H7 (cell line): ENCODE data around the gene RPL18A. TPM values are rescaled to one million over a fixed set of nuclear protein-coding genes. Genes with fewer than 3 reads are reported as not detected.

Experiments
- DNase-seq: peaks from one replicate; pipeline ENCODE4 v3.0.0; 2012
- H3K27me3 ChIP-seq: 2 replicates; pipeline ENCODE4 v1.6.0; 2011; ENCODE audit warnings: mild to moderate bottlenecking, low read length; ENCODE audit not compliant: control insufficient read depth, insufficient read depth
- H3K36me3 ChIP-seq: replicated peaks from 2 replicates; pipeline ENCODE4 v1.5.1; 2011; ENCODE audit warnings: low read length; ENCODE audit not compliant: control insufficient read depth, insufficient read depth
- H3K4me3 ChIP-seq: 2 replicates; pipeline ENCODE4 v1.5.1; 2011; ENCODE audit warnings: low read depth, mild to moderate bottlenecking, control low read depth, low read length, moderate library complexity; ENCODE audit not compliant: insufficient read depth
- total RNA-seq: library from RNA; depleted of rRNA; stranded (reverse); fragments of >200 nt; shearing (Covaris generic); gene quantifications from 2 replicates; pipeline ENCODE4 v1.2.3, GENCODE V29; 2014

The RPL18A gene
- total RNA-seq, 1 experiment from 2014 or later = 2,178 TPM

GRCh38 chr19:17848595-17849292, 11.0 kb upstream of the RPL18A start:
- peaks cover 5% of the 10 kb centered on the region for H3K27me3 ChIP-seq
- no peak for DNase-seq
- no peak overlapping the region for H3K4me3 ChIP-seq
- no peaks in the 10 kb centered on the region for H3K36me3 ChIP-seq

DNA sequence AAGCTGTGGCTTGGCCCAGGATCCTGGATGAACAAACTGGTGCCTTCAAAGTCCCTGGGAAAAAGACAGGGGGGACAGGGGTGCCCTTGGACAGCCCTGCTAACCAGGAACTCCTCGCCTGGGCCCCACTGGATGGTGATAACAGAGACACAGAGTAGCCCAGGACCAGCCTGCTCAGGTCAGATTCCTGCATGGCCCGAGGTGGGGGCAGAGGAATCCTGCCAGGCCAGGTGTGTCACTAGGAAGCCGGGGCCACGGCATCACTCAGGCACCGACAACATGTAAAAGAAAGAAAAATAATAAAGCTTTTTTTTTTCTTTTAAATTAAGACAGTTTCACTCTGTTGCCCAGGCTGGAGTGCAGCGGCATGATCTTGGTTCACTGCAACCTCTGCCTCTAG, 5.6 kb upstream of the RPL18A start:
- no peak overlapping the region for H3K4me3 ChIP-seq
- DNase-seq = no peak
- H3K36me3 ChIP-seq = no peaks in the 10 kb centered on the region
- H3K27me3 ChIP-seq = no peaks in the 10 kb centered on the region

DNA sequence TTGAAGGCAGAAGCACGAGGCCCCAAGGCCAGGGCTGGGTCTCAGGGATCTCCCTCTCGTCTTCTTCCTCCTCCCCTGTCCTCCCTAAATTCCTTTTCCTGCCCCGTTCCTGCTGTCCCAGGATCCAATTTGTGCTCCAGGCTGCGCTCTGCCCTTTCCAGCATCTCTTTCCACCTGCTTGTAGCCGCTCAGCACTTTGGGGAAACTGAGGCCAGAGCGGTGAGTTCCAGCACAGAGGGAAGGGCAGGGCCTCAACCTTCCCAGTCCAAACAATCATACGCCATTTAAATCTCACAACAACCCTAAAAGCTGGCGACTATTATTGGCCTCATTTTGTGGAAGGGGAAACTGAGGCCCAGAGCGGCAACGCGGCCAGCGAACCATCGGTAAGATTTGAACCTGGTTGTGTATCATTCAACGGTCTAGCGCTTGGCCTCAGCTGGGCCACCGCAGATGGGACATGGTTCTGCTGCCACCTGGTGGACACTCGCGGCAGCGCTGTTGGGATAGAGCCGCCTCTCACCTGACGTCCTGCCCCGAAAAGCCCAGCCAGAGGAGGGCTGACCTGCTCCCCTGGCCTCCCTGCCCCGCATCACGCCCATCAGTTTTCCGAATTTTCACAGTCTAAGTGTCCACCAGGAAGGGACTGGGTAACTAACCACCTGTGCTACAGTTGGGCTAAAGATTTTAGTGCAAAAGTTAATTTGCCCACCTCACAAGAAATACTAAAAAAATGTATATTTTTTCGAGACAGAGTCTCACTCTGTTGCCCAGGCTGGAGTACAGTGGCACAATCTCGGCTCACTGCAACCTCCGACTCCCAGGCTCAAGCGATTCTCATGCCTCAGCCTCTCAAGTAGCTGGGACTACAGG, 4.2 kb upstream of the RPL18A start:
- no peaks in the 10 kb centered on the region for H3K36me3 ChIP-seq
- no peaks in the 10 kb centered on the region for H3K27me3 ChIP-seq
- no peak overlapping the region for H3K4me3 ChIP-seq
- DNase-seq = peak; percentile 94

DNA sequence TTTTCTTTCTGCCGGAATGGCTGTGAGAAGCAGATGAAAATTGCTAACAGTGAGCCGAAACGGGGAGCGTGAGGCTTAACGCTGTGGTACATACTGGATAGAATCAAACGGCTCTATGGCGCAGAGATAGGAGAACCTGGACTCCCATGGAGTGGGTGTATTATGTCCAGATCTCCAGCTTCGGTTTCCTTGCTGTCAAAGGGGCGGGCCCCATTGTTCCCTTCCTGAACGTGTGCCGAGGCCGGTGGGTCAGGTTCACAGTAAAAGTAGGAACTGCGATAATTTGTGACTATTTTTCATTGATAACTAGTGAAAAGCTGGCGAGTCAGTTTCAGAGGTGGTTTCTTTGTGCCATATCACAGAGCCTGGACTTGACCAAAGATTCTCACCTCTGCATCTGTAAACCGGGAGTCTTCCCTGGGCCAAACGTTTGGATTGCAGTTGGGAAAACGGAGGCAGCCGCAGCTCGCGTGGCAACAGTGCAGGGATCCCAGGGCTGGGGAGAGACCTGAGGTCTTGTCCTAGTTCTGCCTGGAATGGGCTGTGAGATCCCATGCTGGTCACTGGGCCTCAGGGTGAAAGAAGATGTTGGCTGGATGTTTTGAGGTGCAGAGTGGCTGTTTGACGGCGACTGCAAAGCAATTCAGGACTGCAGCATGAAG, 752 bp downstream of the RPL18A start:
- H3K4me3 ChIP-seq = peak overlapping the region; percentile 98
- DNase-seq = no peak
- H3K27me3 ChIP-seq = no peaks in the 10 kb centered on the region
- peaks cover 32% of the 10 kb centered on the region for H3K36me3 ChIP-seq

DNA sequence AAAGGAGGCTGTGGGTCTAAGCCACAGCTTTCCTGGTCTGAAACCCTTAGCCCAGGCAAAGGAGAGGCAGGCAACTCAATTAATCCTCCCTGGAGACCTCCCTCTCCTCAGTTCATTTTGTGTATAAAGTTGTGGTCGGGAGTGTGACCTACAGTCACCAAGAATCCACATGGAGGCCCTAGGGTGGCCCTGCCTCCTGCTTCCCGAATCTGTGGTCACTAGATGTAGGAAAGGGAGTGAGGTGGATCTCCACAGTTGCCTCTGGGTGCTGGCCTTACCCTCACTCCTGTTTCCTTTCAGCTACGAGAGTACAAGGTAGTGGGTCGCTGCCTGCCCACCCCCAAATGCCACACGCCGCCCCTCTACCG, 1.3 kb downstream of the RPL18A start:
- no peaks in the 10 kb centered on the region for H3K27me3 ChIP-seq
- H3K4me3 ChIP-seq = peak overlapping the region; percentile 98
- peaks cover 32% of the 10 kb centered on the region for H3K36me3 ChIP-seq
- no peak for DNase-seq

DNA sequence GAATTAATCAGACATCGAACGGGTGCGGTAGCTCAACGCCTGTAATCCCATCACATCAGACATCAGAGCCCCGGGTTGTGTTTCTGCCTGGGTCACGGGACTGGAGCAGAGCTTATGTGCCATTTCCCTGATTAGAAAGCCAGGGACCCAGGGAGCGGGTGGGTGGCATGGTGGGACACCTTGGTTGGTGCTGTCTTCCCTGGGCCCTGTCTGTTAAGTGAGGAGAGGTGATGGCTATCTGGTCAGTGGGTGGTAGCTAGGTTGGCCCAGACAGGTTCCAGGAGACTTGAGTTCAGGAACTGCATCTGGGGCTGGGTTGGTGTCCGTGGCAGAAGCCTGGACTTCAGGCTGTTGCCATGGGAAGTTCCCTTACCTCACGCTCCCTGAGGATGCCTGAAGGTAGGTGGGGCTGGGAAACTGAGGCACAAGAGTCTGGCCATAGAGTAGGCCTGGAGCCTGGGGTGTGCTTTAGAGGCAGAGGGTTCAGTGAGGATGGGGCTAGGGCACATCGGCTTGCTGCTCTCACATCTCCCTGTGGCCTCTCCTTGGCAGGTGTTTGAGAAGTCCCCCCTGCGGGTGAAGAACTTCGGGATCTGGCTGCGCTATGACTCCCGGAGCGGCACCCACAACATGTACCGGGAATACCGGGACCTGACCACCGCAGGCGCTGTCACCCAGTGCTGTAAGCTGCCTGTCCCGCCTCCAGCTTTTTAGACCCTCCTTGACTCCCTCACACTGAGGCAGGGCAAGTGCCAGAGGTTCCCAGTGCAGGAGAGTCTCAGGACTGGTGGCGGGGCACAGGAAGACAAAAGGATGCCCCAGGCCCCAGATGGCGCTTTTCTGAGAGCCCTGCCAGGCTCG, 2.1 kb downstream of the RPL18A start:
- Histone ChIP-seq H3K36me3 (peaks cover 32% of the 10 kb centered on the region), H3K4me3 (no peak overlapping the region)

GRCh38 chr19:17862711-17863519, 3.2 kb downstream of the RPL18A start:
- DNase-seq = no peak
- no peaks in the 10 kb centered on the region for H3K27me3 ChIP-seq
- H3K4me3 ChIP-seq = no peak overlapping the region
- H3K36me3 ChIP-seq = peaks cover 32% of the 10 kb centered on the region

More for the DNA sequence above, 2.1 kb downstream of the RPL18A start:
- no peaks in the 10 kb centered on the region for H3K27me3 ChIP-seq
- DNase-seq = no peak

GRCh38 chr19:17863520-17864182, 3.9 kb downstream of the RPL18A start:
- Histone ChIP-seq H3K36me3 (peaks cover 32% of the 10 kb centered on the region), H3K27me3 (no peaks in the 10 kb centered on the region), H3K4me3 (no peak overlapping the region)
- no peak for DNase-seq

DNA sequence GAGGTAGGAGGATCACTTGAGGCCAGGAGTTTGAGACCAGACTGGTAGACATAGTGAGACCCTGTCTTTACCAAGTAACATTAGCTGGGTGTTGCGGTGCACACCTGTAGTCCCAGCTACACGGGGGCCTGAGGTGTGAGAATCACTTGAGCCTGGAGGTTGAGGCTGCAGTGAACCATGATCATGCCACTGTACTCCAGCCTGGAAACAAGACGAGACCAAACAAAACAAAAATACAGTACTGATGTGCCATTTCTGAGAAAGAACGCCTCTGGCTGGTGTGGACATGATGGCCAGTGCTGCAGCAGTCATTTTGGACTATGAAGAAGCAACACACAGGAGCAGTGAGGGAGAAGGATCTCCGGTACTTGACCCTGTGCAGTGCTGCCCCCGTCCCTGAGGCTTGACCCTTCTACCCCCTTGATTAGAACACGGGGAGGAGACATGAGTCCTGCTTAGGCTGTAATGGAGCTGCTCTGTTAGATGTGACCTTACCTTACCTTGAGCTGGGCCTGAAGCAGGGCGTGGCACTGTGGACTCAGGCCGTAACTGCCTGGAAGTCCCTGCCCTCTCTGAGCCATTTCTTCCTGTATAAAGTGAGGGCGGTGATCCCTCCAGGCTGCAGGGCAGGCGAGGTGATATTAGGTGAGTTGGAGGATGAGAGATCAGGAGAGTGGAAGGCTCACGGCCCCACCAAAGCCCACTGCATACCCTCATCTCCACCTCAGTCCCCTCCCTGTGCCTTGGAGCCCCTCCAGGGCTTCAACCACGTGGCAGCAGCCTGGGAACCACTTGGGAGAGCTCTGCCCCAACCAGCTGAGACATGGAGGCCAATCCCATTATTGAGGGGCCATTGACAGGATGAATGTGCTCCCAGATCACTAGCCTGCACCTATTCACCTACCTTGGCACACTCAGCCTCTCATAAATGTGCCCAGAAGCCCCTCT, 5.9 kb downstream of the RPL18A start:
- H3K27me3 ChIP-seq = peaks cover under 1% of the 10 kb centered on the region; the same call in 1 of the 2 replicates
- H3K4me3 ChIP-seq = no peak overlapping the region
- H3K36me3 ChIP-seq = peaks cover 31% of the 10 kb centered on the region
- DNase-seq = no peak

GRCh38 chr19:17866312-17866963, 6.7 kb downstream of the RPL18A start:
- Histone ChIP-seq H3K36me3 (peaks cover 25% of the 10 kb centered on the region), H3K4me3 (no peak overlapping the region), H3K27me3 (peaks cover 4% of the 10 kb centered on the region; the same call in 1 of the 2 replicates)
- no peak for DNase-seq

GRCh38 chr19:17866964-17867486, 7.3 kb downstream of the RPL18A start:
- no peak for DNase-seq
- no peak overlapping the region for H3K4me3 ChIP-seq
- peaks cover 10% of the 10 kb centered on the region; the same call in 1 of the 2 replicates for H3K27me3 ChIP-seq
- peaks cover 20% of the 10 kb centered on the region for H3K36me3 ChIP-seq

DNA sequence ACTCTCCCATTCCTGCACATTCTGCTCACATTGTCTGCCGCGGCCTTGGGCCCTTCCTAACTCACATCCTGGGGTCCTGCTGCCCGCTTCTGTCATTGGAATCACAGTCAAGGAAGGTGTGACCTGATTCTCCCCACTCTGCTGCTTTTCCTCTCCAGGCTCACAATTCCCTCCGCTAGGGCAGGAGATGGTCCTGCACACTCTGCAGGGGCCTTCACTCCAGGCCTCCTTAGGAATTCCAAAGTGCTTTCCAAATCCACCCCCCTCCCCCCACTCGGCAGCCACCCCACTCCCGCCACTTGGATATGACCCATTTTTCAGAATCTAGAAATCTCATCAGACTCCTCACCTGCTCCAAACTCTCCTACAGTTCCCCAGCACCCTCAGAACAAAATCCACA, 9.0 kb downstream of the RPL18A start:
- H3K36me3 ChIP-seq = peaks cover 7% of the 10 kb centered on the region
- peak; percentile 67 for DNase-seq
- peaks cover 15% of the 10 kb centered on the region; the same call in 1 of the 2 replicates for H3K27me3 ChIP-seq
- H3K4me3 ChIP-seq = no peak overlapping the region
